A549 treated with Mapracorat at 1 μM for 4 hours (cell line): ENCODE results near the gene TCAP. TPM values are rescaled to one million over a fixed set of nuclear protein-coding genes. Genes with fewer than 3 reads are reported as not detected.

Source experiments
- total RNA-seq: library from RNA; stranded (reverse); fragments of 200-300 nt; extraction: Qiagen RNA extraction; gene quantifications from 5 replicates; pipeline ENCODE4 v1.2.3, GENCODE V29; 2022

Gene TCAP
- total RNA-seq: 0.74 to 1.4 TPM (median 0.90 TPM) in 5 replicates

GRCh38 chr17:39664581-39665561, at the start of gene TCAP:
Gene TCAP, plus strand, starts transcription at chr17:39665349. Its CDS starts 11 bp downstream, at chr17:39665360.

GRCh38 chr17:39626171-39627046, 38.7 kb upstream of the TCAP start, which contains the start of gene PPP1R1B:
Gene PPP1R1B, plus strand, starts transcription at chr17:39626952. Its CDS starts 441 bp downstream, at chr17:39627393.

DNA sequence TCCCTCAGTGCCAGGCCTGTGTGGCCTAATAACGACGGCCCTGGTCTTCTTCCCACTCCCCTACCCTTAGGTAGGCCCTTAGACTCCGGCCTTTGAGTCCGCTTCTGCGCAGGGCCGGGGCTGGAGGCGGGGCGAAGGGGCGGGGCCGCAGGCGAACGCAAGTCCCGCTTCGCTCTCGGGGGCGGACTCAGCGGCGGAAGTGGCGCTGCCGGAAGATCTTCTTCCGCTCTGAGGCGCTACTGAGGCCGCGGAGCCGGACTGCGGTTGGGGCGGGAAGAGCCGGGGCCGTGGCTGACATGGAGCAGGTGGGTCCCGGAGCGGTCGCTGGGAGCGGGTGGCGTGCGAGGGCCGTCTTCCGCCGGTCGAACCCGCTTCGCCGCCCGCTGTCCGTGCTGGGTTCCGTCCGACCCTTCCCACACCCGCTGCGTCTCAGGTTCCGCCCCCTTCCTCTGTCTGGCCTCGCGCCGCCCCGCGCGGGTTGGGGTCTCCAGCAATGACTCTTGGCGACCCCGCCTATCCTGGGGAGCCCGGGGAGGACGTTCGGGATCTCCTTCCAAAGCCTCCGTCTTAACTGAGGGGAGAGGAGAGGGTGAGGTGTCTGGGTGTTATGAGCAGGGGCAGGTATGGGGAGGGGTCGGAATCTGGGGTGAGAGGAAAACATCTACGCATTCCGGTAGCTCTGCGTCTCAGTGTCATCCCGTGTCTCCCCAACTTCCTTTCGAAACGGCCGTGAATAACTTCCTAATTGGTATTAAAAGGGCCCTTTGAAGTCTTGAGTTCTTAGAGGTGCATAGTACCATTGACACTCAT, 28.0 kb upstream of the TCAP start, which contains the start of gene STARD3:
Gene STARD3 (plus strand): TSS at position 218 of the 810 bp plus-strand sequence. CDS start 16,388 bp downstream, outside the sequence.

GRCh38 chr17:39667945-39668924, 3.1 kb downstream of the TCAP start, which contains the start of gene PNMT:
Gene PNMT, plus strand, starts transcription at chr17:39668453. Its CDS starts 23 bp downstream, at chr17:39668476.

GRCh38 chr17:39687546-39688474, 22.7 kb downstream of the TCAP start, which contains the start of gene PGAP3:
Gene PGAP3, minus strand, starts transcription at chr17:39688057. Its CDS starts 43 bp downstream, at chr17:39688014.

GRCh38 chr17:39699818-39700147, 34.6 kb downstream of the TCAP start, which contains the start of gene ERBB2:
Gene ERBB2, plus strand, starts transcription at chr17:39700064. Its CDS starts 175 bp downstream, at chr17:39700239.

Other genes starting within 250 kb of the TCAP start
- 25.0 to 33.7 TPM (median 30.0 TPM) in 5 replicates for gene MED1, start 214.1 kb upstream of the TCAP start, total RNA-seq
- gene CDK12, start 203.9 kb upstream of the TCAP start, total RNA-seq: 28.0 to 38.9 TPM (median 34.2 TPM) in 5 replicates
- gene NEUROD2, start 57.4 kb upstream of the TCAP start, total RNA-seq: 0.08 TPM in 1 of 5 replicates, not detected in the others
- gene PPP1R1B, start 38.4 kb upstream of the TCAP start, total RNA-seq: 0.11 to 0.12 TPM (median 0.11 TPM) in 3 of 5 replicates, not detected in the others
- gene STARD3, start 28.2 kb upstream of the TCAP start, total RNA-seq: 41.7 to 55.4 TPM (median 54.8 TPM) in 5 replicates
- 0.27 to 0.68 TPM (median 0.33 TPM) in 4 of 5 replicates, not detected in the other for gene PNMT, start 3.1 kb downstream of the TCAP start, total RNA-seq
- 7.3 to 8.5 TPM (median 8.2 TPM) in 5 replicates for gene PGAP3, start 22.7 kb downstream of the TCAP start, total RNA-seq
- 26.2 to 34.3 TPM (median 33.5 TPM) in 5 replicates for gene ERBB2, start 34.7 kb downstream of the TCAP start, total RNA-seq
- 84.6 to 98.6 TPM (median 92.9 TPM) in 5 replicates for gene MIEN1, start 65.2 kb downstream of the TCAP start, total RNA-seq
- gene GRB7, start 72.6 kb downstream of the TCAP start, total RNA-seq: 3.0 to 4.9 TPM (median 4.4 TPM) in 5 replicates
- not detected in 5 replicates for gene IKZF3, start 199.0 kb downstream of the TCAP start, total RNA-seq
- not detected in 5 replicates for gene ZPBP2, start 202.9 kb downstream of the TCAP start, total RNA-seq